Memory B cell (primary cell): ENCODE data around the gene DRC7.

Experiments used
- ATAC-seq: fragments of 150-1000 bp; cut with Tn5 transposase; 2 replicates; pipeline ENCODE4 v1.10.0; 2021; ENCODE audit warnings: low read depth, mild to moderate bottlenecking, moderate library complexity
- DNase-seq, 2 donors: peaks; one replicate each; pipeline ENCODE4 v3.0.0; 2022; ENCODE audit warnings: low spot score in 2 of 2
- H3K27ac Mint-ChIP-seq: one replicate; pipeline ENCODE4 v1.8.0; 2022; ENCODE audit warnings: mild to moderate bottlenecking, moderate library complexity, mixed read lengths
- H3K27me3 Mint-ChIP-seq: one replicate; pipeline ENCODE4 v1.8.0; 2022; ENCODE audit warnings: mixed read lengths
- H3K36me3 Mint-ChIP-seq: one replicate; pipeline ENCODE4 v1.8.0; 2022; ENCODE audit warnings: mild to moderate bottlenecking, mixed read lengths
- H3K4me1 Mint-ChIP-seq: one replicate; pipeline ENCODE4 v1.8.0; 2022; ENCODE audit warnings: mixed read lengths
- H3K4me3 Mint-ChIP-seq: one replicate; pipeline ENCODE4 v1.8.0; 2022; ENCODE audit warnings: mild to moderate bottlenecking, moderate library complexity, mixed read lengths
- H3K9me3 Mint-ChIP-seq: one replicate; pipeline ENCODE4 v1.8.0; 2022; ENCODE audit warnings: mixed read lengths

The DRC7 gene, protein sequence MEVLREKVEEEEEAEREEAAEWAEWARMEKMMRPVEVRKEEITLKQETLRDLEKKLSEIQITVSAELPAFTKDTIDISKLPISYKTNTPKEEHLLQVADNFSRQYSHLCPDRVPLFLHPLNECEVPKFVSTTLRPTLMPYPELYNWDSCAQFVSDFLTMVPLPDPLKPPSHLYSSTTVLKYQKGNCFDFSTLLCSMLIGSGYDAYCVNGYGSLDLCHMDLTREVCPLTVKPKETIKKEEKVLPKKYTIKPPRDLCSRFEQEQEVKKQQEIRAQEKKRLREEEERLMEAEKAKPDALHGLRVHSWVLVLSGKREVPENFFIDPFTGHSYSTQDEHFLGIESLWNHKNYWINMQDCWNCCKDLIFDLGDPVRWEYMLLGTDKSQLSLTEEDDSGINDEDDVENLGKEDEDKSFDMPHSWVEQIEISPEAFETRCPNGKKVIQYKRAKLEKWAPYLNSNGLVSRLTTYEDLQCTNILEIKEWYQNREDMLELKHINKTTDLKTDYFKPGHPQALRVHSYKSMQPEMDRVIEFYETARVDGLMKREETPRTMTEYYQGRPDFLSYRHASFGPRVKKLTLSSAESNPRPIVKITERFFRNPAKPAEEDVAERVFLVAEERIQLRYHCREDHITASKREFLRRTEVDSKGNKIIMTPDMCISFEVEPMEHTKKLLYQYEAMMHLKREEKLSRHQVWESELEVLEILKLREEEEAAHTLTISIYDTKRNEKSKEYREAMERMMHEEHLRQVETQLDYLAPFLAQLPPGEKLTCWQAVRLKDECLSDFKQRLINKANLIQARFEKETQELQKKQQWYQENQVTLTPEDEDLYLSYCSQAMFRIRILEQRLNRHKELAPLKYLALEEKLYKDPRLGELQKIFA

DNA sequence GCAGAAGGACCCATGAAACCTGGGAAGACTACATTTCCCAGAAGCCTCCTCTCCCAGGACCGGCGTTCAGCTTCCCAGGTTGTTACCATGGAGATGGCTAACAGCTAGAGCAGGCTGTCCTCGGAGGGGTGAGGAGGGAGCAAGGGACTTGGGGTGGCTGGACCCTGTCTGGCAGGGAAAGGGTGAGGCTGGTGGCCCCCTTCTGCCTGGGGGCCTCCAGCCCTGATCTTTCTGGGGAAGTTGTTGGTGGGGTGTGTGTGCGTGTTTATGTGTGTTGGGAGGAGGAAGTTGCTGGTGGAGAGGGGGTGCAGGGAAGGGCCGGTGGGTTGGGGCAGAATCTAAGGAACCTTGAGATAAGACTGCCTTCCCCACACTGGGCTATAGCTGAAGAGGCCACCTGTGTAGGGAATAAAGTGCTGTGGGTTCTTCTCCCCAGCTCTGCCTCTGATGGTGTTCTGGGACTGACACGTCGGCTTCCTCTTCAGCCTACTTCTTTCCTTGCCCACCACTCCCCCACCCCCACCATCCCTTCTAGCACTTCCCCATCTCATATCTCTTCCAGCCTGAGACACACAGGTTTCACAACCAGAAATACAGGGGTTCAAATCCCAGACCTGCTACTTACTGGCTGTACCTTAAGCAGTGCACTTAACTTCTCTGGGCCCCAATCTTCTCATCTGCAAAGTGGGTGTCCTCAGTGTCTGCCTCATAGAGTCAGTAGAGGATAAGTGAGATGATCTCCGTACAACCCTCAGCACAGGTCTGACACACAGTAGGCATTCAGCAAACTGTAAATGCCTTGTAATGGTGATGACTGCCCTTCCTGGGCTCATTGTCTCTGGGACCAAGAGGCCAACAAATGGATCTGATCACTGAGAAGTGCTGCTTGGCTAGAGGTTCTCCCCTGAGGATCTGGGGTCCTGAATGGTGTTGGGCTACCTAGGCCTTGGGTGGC is at the start of gene DRC7:
DRC7 (plus strand) TSS at position 82 of the 955 bp plus-strand sequence. CDS start 3,144 bp downstream, outside the sequence.
- peak; percentile 17 to 30 for DNase-seq
- Mint-ChIP-seq H3K4me3 (peak within 1 kb of the TSS; percentile 72), H3K27ac (peak within 1 kb of the TSS; percentile 60), H3K27me3 (no peaks in the 10 kb centered on the region), H3K4me1 (peaks cover 9% of the 10 kb centered on the region), H3K36me3 (no peaks in the 10 kb centered on the region), H3K9me3 (no peaks in the 10 kb centered on the region)
- peak; percentile 51 for ATAC-seq

DNA sequence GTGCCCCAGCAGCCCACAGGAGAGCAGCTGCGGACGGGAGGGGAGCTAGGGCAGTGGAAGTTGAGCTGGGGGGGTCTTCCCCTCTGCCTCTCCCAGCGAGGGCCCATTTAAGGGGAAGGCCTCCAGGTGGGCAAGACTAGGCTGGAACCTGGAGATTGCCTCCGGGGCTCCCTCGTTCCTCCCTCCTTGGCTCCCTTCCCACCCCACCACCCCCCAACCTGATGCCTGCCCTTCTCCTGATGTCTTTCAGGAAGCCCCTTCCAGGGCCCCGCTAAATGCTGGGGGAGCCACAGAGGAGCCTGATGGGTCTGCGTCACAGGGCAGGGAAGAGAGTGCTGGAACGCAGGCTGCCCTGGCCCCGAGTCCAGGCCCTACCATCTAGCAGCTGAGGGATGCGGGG is 49.4 kb upstream of the DRC7 start:
- DNase-seq: no peak
- H3K27ac Mint-ChIP-seq: no peak overlapping the region

DNA sequence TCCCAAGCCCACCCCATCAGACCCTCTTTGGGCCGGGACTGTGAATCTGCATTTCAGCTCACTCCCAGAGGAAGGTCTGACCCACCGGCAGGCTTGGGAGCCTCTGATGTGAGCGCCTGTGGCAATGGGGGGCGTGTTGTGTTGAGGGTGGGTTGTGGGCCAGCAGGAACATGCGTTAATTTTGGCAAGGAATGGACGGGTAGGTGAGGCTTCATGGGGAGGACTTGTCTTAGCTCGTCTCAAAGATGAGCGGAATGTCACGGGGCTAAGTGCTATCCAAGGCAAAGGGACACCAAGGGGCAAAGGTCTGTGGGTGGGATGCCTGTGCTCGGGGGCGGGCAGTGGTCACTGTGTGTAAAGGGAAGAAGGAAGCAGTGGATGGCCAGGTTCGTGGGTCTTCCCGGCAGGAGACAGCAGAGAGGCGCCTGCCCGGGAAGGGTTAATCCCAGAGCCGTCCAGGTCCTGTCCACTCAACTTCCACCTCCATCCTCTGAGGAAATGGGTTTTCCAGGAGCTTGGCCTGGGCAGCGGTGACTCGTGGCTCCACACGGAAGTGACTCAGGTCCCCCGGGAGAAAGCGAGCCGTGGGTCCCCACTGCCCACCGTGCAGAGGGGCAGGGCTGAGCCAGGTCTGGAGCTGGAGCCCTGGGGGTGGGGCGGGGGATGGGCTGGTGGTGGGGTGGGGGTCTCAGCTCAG is 48.8 kb upstream of the DRC7 start:
- no peak for DNase-seq
- no peak overlapping the region for H3K27ac Mint-ChIP-seq

More for the DNA sequence above, 49.4 kb upstream of the DRC7 start:
- H3K27me3 Mint-ChIP-seq: peaks cover 7% of the 10 kb centered on the region
- peaks cover 17% of the 10 kb centered on the region for H3K4me1 Mint-ChIP-seq
- H3K36me3 Mint-ChIP-seq: no peaks in the 10 kb centered on the region
- no peaks in the 10 kb centered on the region for H3K9me3 Mint-ChIP-seq
- no peak for ATAC-seq
- no peak overlapping the region for H3K4me3 Mint-ChIP-seq

DNA sequence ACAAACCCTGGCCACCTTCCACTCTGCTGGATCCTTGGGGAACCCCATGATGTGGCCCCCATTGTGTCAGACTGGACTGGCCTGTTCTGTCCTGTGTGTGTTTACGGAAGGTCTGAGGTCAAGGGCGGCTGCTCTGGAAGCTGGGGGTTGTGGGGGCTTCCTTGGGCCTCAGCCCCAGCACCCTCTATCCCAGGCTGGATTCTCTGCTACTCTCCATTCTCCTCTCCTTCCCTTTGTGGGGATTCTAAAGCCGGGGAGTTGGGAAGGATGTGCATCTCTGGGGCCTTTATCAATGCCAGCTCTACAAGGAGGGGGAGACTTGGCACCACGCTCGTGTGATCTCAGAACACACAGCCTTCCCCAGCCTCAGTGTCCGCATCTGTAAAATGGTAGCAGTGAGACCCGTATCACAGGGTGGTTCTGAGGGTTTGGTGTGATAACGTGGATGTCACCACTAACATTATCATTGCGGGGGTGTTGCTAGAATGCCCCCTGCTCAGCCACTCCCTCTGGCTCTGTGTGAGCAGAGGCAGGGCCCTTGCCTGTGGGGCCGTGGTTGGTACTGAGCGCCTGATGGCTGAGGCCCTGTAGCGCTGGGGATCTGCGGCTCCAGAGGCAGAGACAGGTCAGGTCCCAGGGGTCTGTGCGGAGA is 48.1 kb upstream of the DRC7 start:
- no peak overlapping the region for H3K4me3 Mint-ChIP-seq
- no peak overlapping the region for H3K27ac Mint-ChIP-seq
- no peak for ATAC-seq

More for the DNA sequence above, 48.8 kb upstream of the DRC7 start:
- Mint-ChIP-seq H3K4me3 (no peak overlapping the region), H3K36me3 (no peaks in the 10 kb centered on the region), H3K9me3 (no peaks in the 10 kb centered on the region), H3K27me3 (peaks cover 4% of the 10 kb centered on the region), H3K4me1 (peaks cover 17% of the 10 kb centered on the region)
- ATAC-seq: no peak

DNA sequence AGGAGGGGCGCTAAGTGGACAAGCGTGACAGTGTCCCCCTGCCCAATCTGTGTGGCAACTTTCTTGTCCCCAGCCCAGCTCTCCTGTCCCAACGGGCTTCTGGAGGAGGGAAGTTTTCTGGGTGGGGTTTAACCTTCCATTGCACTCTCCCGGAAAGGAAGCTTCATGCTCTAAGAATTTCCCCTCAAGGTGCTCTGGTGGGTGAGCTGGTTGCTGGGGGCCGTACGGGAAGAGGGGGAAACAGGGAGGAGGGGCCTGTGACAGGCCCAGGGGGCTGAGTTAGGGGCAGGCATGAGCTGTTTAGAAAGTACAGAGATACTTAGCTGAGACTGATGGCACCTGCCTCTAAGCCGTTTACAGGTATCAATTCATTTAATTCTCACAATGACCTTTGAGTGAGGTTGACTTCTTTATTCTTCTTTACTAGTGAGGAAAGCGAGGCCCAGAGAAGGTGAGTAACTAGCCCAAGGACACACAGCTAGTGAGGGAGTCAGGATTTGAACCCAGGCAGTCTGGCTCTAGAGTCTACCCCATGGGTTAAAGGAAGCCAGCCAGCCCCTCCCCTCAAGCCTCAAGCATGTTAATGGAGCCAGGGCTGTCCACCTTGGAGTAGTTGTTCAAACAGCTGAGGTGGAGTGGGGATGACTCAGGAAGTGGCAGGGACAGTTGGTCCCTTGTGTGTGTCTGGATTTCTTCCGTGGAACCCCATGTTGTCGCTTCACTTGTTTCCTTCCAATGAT is 47.3 kb upstream of the DRC7 start:
- DNase-seq (no peak), ATAC-seq (no peak)
- Mint-ChIP-seq H3K36me3 (no peaks in the 10 kb centered on the region), H3K9me3 (no peaks in the 10 kb centered on the region), H3K4me1 (peaks cover 17% of the 10 kb centered on the region), H3K4me3 (no peak overlapping the region), H3K27me3 (peaks cover 3% of the 10 kb centered on the region), H3K27ac (peak overlapping the region; percentile 78)

More for the DNA sequence above, 48.1 kb upstream of the DRC7 start:
- Mint-ChIP-seq H3K4me1 (peaks cover 17% of the 10 kb centered on the region), H3K27me3 (peaks cover 4% of the 10 kb centered on the region), H3K9me3 (no peaks in the 10 kb centered on the region), H3K36me3 (no peaks in the 10 kb centered on the region)
- no peak for DNase-seq

DNA sequence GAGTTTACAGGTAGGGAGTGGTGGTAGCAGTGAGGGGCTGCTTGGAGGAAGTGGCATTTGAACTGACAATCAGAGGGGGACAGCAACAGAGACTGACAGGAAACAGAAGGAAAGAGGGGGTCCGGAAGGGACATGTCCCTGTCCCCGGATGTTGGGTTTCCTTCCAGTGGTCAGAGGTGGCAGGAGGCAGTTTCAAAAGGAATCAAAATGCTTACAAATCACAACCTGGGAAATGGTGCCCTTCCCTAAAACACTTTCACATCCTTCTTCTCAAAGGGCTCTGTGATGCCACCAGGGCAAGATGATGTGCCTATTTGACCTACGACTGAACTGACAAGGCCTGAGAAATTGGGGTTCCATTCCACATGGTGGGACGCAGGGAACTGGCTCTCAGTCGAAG is 46.5 kb upstream of the DRC7 start:
- DNase-seq: peak in 1 of 2 donors; percentile 31
- peak; percentile 77 for ATAC-seq
- no peaks in the 10 kb centered on the region for H3K36me3 Mint-ChIP-seq
- peaks cover 3% of the 10 kb centered on the region for H3K27me3 Mint-ChIP-seq
- peaks cover 17% of the 10 kb centered on the region for H3K4me1 Mint-ChIP-seq
- H3K9me3 Mint-ChIP-seq: no peaks in the 10 kb centered on the region
- no peak overlapping the region for H3K4me3 Mint-ChIP-seq
- peak overlapping the region; percentile 78 for H3K27ac Mint-ChIP-seq

DNA sequence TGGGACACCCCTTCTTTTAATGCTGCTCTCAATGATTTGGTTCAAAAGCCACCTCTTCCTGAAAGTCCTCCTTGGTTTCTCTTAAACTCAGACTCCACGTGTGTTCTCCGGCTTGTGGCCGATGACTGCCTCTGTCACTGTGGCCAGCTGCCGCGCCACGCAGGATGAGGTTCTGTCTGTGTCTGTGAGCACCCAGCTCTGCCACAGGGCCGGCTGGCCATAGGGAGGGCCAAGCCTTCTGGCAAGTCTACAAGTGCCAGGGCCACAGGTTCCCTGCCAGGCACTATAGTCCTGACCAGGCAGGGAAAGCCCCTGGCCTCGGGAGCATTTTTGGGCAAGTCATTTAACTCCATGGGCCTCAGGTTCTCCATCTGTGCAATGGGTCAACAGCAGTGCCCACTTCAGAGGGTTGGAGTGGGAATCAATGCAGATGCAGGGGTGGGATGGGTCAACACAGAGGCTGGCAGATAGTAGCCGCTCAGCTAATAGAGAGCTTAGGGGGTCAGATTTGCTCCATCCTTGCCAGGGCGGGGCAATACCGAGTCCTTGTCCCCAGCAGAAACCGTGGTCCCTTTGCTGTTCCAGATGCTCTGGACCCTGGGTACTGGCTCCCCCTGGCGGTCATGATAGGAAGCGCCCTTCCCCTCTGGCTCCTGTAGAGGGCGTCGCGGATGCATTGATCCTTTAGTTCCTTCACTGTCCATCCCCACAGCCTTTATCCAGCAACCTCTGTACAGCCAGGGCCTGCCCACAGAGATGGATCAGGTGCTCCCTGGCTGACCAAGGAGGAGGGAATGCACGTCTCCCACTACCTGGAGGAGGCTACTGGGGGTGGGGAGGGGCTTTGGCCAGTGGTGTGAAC is 45.8 kb upstream of the DRC7 start:
- H3K4me1 Mint-ChIP-seq: peaks cover 20% of the 10 kb centered on the region
- ATAC-seq: peak; percentile 59
- H3K9me3 Mint-ChIP-seq: no peaks in the 10 kb centered on the region
- H3K4me3 Mint-ChIP-seq: no peak overlapping the region
- H3K27ac Mint-ChIP-seq: peak overlapping the region; percentile 78
- DNase-seq: peak; percentile 82 to 88
- H3K27me3 Mint-ChIP-seq: peaks cover 2% of the 10 kb centered on the region
- no peaks in the 10 kb centered on the region for H3K36me3 Mint-ChIP-seq

DNA sequence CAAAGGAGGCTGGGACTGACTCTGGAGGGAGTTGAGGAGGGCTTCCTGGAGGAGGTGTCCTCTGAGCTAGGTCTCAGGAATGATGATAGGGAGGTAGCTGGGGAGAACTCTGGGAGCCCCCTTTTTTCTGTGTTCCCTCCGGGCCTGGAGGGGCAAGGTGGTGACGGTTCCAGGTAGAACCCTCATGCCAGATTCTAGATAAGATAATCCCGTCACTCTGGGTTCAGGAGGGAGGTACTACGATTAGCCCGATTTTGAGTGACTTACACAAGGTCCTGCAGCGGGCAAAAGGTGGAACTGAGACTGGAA is 45.2 kb upstream of the DRC7 start:
- Mint-ChIP-seq H3K36me3 (no peaks in the 10 kb centered on the region), H3K4me1 (peaks cover 20% of the 10 kb centered on the region), H3K27ac (no peak overlapping the region), H3K9me3 (no peaks in the 10 kb centered on the region), H3K4me3 (no peak overlapping the region), H3K27me3 (peaks cover 3% of the 10 kb centered on the region)
- DNase-seq (no peak), ATAC-seq (no peak)

DNA sequence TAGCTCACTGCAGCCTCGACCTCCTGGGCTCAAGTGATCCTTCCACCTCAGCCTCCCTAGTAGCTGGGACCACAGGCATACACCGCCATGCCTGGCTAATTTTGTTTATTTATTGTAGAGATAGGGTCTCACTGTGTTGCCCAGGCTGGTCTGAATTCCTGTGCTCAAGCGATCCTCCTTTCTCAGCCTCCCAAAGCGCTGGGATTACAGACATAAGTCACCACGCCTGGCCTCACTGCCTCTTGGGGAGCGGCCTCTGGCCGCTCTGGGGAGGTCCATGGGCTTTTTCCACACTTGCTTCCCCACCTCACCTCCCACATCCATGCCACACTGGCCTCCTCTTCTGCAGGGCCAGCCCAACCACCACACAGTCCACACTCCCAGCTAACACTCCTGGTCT is 44.8 kb upstream of the DRC7 start:
- H3K4me3 Mint-ChIP-seq: no peak overlapping the region
- ATAC-seq: no peak
- no peaks in the 10 kb centered on the region for H3K9me3 Mint-ChIP-seq
- H3K27ac Mint-ChIP-seq: no peak overlapping the region
- peaks cover 3% of the 10 kb centered on the region for H3K27me3 Mint-ChIP-seq
- H3K36me3 Mint-ChIP-seq: no peaks in the 10 kb centered on the region
- DNase-seq: no peak
- H3K4me1 Mint-ChIP-seq: peaks cover 20% of the 10 kb centered on the region

DNA sequence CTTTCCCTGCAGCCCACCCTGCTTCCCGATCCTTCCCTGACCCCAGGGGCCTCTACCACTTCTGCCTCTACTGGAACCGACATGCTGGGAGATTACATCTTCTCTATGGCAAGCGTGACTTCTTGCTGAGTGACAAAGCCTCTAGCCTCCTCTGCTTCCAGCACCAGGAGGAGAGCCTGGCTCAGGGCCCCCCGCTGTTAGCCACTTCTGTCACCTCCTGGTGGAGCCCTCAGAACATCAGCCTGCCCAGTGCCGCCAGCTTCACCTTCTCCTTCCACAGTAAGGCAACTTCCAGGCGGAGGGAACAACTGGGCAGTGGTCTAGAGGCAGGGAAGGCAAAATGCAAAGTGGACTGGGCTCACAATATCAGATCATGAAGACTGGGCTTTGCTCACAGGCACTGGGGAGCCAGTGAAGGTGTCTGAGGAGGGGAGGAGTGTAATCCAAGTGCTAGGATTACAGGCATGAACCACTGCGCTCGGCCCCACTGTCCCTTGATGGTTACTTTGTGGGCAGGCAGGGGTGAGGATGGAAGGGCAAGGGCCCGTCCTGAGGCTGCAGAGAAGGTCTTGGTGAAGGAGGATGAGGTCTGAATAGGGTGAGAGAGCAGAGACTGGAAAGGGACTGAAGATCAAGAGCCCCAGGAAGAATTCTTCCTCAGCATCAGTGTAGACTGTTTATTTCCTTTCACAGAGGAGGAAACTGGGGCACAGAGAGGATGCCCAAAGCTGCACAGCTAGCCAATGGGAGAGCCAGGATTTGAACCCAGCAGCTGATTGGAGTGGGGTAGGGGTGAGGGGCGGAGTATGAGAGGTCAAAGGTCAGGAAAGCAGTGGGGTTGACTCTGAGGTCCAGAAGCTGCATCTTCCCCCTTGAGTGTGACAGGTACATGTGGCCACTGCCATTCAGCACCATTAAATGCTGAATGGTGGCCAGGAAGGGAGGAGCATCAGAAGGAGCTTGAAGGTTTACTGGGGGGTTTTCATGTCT is 43.0 kb upstream of the DRC7 start:
- Mint-ChIP-seq H3K27ac (no peak overlapping the region), H3K4me1 (peaks cover 18% of the 10 kb centered on the region), H3K36me3 (no peaks in the 10 kb centered on the region), H3K27me3 (peaks cover 5% of the 10 kb centered on the region), H3K4me3 (no peak overlapping the region), H3K9me3 (no peaks in the 10 kb centered on the region)
- DNase-seq: no peak
- no peak for ATAC-seq
